Stimulated activated CD4-positive, alpha-beta T cell treated with anti-CD3 and anti-CD28 coated beads, Interleukin-2, amount 100 ng/mL, for 4 hours (primary cell): ENCODE results near the gene KTN1.

ENCODE experiments used
- DNase-seq: peaks from one replicate; pipeline ENCODE4 v3.0.0-alpha.2; 2020; ENCODE audit warnings: low read depth

KTN1 gene

DNA sequence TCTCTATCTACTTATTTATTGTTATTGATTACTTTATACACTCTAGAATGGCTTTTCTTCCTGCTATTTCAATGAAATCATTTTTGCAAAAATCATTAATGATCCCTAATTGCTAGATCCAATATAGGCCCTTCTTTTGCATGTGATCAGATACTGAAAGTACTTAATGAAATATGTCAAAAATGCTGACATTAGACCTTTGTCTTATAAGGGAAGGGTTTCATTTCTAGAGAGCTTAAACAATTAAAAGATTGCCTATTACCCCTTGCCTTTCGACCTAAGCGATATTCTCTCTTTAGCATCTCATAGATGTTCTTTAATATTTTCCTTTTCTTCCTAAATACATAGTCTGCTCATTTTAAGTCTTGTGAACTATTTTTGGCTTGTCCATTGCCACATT lies 101.1 kb downstream of the KTN1 start:
- no peak for DNase-seq

DNA sequence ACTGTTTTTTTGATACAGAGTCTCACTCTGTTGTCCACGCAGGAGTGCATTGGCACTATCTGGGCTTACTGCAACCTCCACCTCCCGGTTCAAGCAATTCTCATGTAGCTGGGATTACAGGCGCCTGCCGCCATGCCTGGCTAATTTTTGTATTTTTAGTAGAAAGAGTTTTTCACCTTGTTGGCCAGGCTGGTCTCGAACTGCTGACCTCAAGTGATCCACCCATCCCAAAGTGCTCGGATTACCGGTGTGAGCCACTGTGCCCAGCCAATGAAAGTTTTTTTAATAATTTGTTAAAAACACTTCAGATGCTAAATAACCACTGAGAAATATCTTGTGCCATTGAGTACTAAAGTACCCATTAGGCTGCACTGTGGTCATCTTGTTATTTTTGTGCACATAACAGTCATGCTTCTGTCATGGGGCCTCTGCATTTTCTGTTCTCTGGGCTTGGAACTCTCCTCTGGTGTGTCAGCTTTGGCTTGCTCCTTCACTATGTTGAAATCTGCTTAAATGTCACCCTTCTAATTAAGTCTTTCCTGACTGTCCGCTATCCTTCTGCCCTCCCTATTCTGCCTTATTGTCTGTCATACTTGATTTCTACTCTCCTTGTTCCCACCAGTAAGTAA lies 105.1 kb downstream of the KTN1 start:
- no peak for DNase-seq

DNA sequence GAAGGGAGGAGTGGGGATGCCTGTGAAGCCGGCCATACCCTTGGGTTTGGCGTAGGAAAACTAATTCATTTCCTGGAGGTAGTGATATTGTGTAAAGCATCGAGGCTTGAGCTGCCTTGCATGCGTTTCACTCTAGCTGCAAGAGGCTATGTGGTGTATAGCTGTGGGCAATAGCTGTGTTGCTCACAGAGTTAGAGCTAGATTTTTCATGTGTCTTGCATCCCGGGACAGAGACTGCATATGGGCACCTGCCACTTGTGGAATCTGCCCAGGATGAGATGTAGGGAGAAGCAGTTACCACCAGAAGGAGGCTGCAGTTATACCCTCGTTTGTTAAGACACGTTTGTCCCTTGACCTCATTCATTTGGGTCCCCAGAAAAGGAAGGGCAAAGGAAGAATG lies 106.7 kb downstream of the KTN1 start:
- DNase-seq = no peak

DNA sequence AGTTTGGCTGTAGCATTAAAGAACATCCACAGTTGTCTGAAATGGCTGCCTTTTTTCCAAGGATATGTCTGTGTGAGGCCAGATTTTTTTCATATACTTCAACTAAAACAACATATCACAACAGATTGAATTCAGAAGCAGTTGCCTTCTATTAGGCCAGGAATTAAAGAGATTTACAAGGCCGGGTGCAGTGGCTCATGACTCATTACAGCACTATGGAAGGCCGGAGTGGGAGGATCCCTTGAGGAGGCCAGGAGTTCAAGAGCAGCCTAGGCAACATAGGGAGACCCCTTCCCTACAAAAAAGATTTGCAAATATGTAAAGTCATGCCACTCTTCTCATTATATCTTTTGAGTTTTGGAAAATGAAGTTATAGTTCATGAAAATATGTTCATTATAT lies 108.6 kb downstream of the KTN1 start:
- no peak for DNase-seq

DNA sequence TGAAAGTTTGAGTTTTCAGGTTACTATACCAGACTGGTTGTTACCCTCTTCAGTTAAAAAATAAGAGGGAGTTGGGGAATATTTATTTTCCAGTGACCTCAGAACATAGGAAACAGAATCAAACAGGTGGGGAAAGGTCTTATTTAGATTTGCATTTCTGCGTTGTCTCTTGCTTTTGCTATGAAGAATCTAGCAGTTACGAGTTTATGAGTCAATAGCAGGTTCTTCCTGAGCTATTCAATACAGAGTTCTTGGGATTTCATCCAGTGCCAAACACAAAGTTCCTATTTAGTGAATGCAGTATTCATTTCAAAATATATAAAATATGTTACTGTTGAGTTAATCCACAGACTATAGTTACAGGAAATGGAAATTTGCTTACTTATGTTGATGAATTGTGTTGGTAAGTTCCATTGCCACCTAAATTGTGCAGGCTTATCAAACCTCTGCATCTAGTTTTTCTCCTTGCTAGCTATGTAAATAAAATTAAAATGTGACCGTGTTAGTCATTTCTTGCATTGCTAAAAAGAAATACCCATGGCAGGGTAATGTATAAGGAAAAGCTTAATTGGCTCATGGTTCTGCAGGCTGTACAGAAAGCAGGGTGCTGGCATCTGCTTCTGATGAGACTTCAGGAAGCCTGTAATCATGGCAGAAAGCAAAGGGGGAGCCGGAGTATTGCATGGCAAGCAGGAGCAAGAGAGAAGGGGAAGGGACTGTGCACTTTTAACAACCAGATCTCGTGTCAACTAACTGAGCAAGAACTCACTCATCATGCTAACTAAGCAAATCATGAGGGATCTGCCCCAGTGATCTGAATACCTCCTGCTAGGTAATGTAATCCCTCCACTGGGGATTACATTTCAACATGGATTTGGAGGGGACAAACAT lies 110.2 kb downstream of the KTN1 start:
- DNase-seq = no peak

DNA sequence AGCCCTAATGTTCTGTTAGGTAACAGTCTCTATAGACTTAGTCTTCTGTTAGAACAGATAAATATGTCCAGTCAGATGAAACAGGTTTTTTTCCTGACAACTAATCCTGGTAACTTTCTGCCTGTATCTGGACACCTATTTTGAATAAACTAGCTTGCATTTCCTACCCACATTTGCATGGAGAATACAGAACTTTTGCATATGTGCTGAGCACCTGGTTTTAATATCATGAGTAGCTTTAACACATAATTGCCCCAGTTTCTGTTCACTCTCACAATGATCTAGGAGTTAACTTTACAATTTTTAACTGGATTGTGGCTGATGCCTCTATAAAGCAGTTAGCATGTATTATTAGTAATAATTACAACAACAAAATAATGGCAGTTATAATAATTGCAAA lies 111.7 kb downstream of the KTN1 start:
- no peak for DNase-seq

DNA sequence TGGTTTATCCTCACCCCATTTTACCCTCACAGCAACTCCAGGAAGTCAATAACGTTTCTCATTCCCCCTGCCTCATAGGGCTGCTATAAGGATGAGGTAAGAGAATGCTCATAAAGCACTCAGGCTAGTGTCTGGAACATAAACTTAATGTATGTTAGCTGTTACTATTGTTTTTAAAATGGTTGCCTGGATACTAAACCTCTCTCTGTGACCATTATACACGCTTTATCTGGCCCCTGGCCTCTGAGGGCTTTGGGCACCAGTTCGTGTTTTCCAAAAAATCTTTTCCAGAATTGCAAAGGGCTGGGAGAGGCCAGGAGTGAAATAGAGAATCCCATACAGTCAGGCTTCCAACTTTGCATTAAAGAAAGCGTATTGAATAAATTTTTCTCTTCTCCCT lies 113.9 kb downstream of the KTN1 start:
- no peak for DNase-seq

DNA sequence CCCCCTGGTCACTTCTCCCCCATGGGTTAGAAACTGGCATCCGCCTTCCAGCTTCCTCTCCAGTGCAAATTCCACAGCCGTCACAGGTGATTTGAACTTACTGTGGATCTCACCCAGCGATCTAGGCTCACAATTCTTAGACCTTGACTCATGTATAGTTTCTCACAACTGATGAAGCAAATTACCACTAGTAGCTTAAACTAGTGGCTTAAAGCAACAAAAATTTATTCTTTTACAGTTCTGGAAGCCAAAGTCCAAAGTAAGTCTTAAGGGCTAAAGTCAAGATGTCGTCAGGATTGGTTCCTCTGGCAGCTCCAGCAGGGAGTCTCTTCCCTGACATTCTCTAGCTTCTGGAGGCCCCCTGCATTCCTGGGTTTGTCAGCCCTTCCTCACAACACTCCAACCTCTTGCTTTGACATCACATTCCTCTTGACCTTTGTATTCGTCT lies 117.4 kb downstream of the KTN1 start:
- no peak for DNase-seq

DNA sequence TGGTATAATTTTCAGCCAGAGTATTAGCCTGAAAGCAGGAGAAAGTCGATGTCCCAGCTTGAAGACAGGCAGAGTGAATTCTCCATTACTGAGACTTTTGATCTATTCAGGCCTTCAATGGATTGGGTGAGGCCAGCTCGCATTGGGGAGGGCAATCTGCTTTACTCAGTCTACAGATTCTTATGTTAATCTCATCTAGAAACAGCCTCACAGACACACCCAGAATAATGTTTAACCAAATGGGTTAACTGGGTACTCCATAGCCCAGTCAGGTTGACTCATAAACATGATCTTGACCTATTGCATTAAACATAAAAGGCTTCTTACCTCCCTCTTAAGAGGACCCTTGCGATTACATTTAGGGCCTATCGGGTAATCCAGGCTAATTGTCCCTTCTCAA lies 118.0 kb downstream of the KTN1 start:
- no peak for DNase-seq

DNA sequence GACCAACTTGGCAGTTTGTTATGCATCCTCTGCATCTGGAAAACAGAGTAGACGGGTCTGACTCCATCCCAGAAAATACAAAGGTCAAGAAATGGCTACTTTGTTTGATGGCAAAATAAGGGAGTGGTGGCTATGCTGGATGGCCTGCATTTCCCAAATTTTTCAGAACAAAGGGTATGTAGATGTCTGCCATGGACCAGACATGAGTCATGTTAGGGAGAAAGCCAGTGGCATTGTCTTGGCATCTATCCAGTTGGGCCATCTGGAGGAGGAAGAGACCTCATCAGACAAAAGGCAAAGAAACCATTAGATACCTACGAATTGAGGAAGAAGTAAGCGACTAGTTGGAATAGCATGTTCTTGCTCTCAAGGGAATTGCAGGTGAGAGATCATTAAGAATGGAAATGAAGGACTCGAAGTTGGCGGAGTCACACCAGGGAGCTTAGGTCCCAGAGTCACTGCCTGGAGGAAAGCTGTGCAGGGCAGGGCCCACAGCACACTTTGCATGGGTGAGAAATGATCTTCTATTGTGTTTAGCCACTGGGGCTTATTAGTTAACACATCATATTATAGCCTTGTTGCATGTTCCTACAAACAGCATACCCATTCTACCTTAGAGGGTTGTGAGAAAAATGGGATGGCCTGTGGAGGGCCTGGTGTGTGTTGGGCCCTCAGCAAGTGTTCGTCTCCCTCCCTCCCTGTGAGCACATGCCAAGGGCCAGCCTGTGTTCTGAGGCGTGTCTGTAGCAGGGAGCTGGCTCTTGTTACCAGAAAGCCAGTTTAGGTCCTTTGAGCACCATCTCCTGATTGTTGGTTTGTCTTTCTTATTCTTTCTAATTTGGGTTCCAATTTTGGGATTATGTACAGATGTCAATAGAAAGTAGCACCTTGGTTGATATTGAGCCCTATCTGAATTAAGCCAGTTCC lies 119.4 kb downstream of the KTN1 start:
- DNase-seq = no peak

DNA sequence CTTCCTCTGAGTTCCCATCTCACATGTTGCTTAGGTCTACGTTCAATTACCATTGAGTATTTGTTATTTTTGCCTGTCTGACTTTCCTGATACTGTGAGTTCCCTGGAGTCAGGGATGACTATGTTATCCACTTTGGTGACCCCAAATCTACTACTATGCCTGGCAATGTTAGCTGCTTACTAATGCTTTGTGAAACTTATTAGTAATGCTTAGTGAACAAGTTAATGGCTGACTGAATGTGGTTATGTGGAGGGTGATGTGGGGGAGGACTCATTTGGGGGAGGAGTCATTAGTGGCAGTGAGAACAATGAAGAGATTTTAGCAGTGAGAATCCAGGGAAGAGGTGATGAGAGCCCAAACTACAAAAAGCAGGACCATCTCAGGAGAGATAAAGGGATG lies 121.6 kb downstream of the KTN1 start:
- no peak for DNase-seq

DNA sequence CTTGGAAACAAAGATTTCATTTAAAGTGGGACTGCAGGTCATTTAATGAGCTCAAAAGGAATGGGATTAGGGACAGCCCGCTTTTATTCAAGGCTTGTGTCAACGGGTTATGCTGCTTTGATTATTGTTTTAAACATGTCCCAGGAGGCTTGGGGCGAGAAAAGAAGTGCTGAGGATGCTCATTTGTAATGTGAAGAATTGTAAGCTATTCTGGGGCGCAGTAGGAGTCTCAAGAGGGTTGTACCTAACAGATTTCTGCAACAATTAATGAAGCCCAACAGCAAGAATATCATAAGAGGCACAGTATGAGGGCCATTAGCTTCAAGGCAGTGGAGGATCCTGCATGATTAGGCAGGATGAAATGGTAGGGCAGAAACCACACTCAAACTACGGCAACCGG lies 122.5 kb downstream of the KTN1 start:
- DNase-seq = no peak

DNA sequence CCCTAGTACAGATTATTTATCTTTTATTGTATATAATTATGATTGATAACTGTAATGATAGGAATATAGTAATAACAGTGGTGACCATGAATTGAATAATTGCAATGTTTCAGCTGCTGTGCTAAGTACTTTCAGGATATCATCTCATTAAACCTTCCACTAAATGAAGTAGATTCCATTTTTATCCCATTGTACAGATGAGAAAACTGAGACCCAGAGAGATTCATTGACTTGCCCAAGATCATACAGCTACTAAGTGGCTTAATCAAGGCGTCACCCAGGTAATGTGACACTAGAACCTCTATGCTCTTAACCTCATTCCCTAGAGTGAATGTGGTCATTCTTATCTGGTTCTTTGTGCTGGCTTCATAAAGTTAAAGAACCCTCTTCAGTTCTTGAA lies 124.6 kb downstream of the KTN1 start:
- DNase-seq = no peak

DNA sequence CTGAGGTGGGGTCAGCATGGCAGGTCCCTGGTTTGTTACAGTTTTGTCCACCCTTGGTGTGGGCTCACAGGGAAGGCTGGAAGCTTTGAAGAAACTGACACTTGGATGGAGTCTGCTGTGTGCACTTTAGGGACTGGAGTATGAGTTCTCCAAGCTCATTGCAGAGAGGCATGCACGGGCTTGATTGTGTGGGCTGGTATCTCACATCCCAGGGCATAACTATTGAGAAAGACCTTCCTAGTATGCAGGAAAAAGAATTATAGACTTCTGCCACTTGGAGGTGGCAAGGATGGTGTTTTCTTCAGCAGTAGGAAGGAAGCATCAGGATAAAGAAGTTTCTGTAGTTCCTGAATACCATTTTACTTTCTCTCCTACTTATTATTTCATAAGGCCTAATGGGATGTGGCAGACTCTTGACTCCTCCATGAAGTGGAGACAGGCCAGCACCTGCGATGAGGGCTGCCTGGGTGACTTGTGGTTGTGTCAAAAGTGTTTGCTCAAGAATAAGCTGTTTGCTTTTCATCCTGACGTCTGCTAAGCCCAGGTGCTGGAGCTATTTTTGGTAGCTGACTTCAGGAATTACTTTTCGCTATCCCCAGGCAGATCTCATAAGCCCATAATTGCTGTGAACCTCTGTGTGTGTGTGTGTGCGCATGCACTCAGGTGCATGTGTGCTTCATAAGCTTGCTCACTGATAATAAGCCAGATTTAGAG lies 125.8 kb downstream of the KTN1 start:
- DNase-seq = no peak

DNA sequence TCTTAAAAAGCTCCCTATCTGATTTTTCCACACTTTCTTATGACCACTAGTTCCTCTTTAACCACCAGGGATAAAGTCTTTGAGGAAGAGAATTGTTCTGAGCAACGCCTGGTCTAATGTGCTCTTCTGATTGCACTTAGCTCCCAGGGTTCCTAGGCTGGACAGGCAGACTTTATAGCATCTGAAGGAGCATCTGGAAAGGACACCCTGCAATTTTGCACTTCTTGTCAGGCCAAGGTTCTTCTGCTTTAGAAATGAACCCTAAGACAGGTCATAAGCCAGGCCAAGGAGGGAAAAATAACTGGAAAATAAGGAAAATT lies 126.3 kb downstream of the KTN1 start:
- no peak for DNase-seq

DNA sequence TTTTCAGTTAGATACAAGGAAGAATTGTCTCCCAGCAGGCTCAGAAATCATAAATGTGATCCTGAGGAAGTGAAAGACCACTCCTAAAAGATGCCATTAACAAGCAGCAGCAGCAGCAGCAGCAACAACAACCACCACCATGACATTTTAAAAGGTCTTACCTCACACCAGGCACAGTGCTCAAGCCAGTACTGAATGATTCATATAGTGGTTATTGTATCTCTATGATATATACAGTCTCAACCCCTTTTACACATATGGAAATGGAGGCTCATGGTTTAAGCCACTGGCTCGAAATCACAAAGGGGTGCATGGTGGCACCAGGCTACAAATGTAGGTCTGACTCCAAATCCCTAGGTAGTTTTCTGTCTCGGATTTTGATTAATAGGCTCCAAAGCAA lies 126.9 kb downstream of the KTN1 start:
- no peak for DNase-seq

DNA sequence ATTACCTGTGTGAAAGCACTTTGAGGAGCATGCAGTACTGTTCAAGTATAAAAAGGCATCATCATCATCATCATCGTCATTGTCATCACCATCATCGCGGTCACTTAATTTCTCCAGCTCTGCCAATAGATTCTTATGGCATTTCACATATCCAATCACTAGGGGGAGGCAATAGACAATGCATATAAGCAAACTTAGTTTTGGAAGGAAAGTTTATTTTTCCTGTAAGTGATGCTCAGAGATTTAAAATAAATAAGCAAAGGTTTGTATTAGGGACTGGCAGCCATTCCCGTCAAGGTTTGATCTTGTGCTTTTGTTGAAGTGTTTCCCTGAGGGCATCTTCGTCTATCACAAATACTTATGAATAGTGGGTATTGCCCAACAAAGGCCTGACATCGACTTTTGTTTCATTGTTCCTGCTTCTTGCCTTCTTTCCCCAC lies 127.4 kb downstream of the KTN1 start:
- no peak for DNase-seq

DNA sequence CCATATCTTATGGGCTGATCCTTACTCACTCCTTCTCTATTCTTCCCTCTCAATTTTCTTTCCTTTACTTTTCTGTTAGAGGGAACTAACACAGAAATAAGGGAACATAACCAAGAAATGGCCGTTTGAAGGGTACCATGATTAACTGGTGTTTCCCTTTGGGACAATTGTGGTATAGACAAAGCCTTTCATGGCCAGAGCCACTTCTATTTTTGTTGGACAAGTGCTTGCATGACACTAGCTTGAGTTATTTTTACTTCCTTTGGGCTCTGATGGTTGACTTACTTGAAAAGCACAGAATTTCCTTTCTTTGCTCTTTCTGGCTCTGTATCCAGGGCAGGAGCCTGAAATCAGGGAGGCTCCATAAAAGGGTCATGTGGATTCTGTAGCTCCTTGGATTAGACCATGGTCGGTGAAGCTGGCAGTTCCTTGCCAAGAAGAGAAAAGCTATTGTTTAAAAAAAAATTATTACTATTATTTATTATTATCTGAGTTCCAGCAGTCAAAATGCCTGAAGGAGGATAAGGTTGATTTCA lies 130.6 kb downstream of the KTN1 start:
- DNase-seq = no peak

DNA sequence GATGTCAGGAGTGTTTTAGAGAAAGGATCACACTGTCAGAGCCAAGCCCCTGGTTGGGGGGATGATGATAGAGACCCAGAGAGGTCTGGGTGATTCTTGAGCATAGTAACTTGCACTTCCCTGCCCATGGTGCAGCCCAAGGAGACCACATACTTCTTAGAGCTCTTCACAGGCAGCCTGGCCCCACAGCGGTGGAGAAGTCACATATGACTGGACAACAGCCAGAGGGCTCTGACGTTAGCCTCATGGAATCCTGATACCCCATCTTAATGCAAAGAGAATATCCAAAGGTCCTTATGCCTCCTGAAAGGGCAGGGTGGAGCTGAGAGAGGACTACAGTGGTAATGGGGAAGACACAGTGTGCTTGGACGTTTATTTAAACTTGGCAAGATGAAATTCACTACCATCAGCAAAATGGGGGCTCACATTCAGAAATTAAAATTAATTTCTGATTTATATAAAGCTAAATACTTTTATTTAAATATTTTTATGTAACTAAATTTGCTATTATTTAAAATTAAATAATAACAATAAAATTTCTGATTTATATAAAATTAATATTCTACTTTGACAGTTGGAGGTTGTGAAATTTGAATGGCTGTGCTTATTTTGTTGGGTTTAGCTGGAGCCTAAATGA lies 131.3 kb downstream of the KTN1 start:
- no peak for DNase-seq

DNA sequence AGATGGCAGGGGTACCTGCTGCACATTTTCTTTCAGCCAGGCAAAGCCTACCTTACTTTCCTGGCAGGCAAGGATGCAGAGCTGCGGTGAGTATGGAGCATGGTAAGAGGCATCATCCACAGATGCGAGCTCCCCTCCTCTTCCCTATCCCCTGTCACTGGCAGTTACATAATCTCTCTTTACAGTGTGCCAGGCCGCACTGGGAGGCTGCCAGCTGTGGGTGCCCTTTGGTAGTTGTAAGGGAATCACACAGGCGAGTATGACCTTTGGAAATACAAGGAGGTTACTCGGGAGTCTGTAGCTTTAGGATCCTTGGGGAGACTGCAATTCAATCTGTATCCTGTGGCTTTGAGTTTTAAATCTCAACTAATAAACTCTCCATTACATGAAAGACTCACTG lies 132.5 kb downstream of the KTN1 start:
- no peak for DNase-seq

DNA sequence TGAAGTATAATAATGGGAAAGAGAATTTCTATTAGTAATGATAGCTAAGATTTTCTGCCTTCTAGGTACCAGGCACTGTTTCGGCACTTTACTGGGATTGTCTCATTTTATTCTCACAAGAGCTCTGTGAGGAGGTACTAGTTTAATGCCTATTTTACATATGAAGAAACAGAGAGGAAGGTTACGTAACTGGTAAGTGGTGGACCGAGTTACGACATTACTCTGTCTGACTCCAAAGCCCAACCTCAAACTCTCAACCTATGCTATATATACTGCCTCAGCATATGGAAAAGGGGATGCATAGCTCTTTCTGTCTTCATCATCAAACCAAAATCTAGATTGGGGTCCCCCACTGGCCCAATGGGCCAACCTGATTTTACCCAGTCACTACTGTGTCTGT lies 133.5 kb downstream of the KTN1 start:
- DNase-seq = no peak
